ENCODE measurements around the gene PSMB4.

DNA sequence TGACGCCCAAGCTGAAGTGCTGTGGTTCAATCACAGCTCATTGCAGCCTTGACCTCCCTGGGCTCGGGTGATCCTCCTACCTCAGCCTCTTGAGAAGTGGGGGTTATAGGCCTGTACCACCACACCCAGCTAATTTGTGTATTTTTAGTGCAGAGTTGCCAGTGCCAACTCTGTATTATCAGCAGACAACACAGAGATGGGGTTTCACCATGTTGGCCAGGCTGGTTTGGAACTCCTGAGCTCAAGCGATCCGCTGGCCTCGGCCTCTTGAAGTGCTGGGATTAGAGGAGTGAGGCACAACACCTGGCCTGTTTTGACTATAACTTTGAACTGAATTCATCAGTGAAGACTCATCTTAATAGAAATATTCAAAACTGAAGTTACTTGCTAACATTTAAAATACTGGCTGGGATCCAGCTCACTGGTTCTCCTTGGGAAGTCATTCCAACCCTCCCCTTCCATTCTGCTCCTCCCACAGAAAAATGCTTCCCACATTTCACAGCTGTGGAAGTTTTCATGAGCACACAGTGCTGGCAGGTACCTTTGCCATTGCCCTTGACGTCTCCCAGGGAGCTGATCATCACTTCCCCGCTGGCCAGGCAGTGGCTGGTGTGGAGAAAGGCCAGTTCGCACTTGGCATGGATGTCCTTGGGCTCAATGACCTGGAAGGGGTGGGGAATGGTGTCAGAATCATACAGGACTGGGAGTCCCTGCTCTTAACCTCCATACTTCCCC, 31.5 kb upstream of the PSMB4 start:
- TF ChIP-seq, protein P1, sequence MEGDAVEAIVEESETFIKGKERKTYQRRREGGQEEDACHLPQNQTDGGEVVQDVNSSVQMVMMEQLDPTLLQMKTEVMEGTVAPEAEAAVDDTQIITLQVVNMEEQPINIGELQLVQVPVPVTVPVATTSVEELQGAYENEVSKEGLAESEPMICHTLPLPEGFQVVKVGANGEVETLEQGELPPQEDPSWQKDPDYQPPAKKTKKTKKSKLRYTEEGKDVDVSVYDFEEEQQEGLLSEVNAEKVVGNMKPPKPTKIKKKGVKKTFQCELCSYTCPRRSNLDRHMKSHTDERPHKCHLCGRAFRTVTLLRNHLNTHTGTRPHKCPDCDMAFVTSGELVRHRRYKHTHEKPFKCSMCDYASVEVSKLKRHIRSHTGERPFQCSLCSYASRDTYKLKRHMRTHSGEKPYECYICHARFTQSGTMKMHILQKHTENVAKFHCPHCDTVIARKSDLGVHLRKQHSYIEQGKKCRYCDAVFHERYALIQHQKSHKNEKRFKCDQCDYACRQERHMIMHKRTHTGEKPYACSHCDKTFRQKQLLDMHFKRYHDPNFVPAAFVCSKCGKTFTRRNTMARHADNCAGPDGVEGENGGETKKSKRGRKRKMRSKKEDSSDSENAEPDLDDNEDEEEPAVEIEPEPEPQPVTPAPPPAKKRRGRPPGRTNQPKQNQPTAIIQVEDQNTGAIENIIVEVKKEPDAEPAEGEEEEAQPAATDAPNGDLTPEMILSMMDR (conservative IDR thresholded peaks at IDR 0.05) = no peak
- no peak for TF ChIP-seq EZH2 (IDR thresholded peaks at IDR 0.05; ENCODE audit: low read depth)
